HEK293T (cell line): ENCODE results near the gene TCP11.

Source experiments
- CTCF ChIA-PET: fragments of 350-600 bp; formaldehyde crosslinking; extraction: SDS; loops from one replicate; lab custom pipeline; 2021; ENCODE audit warnings: antibody characterized with exemption, inconsistent platforms; lab: Yijun Ruan, JAX
- POLR2A ChIA-PET: fragments of 350-600 bp; formaldehyde crosslinking; extraction: SDS; loops from one replicate; lab custom pipeline; 2020; ENCODE audit warnings: antibody characterized with exemption, inconsistent platforms; lab: Yijun Ruan, JAX
- DNase-seq: peaks from one replicate; pipeline ENCODE4 v3.0.0; 2012; ENCODE audit warnings: mixed read lengths; ENCODE audit errors: extremely low spot score
- ARNT ChIP-seq: fragments of 450-650 bp; IDR thresholded peaks from 2 replicates; pipeline ENCODE4 v1.6.1; 2017; ENCODE audit warnings: mild to moderate bottlenecking
- BHLHE40 ChIP-seq: fragments of 450-650 bp; IDR thresholded peaks from 2 replicates; pipeline ENCODE4 v1.6.1; 2016; ENCODE audit warnings: mild to moderate bottlenecking, moderate library complexity, borderline replicate concordance
- CTBP1 ChIP-seq: fragments of 450-650 bp; IDR thresholded peaks from 2 replicates; pipeline ENCODE4 v1.6.1; 2016; ENCODE audit warnings: borderline replicate concordance
- ELF4 ChIP-seq: fragments of 450-650 bp; IDR thresholded peaks from 2 replicates; pipeline ENCODE4 v1.6.1; 2017; ENCODE audit warnings: antibody characterized with exemption
- FOXA1 ChIP-seq: fragments of 450-650 bp; IDR thresholded peaks from 2 replicates; pipeline ENCODE4 v1.6.1; 2016; ENCODE audit warnings: mild to moderate bottlenecking
- FOXK2 ChIP-seq: fragments of 450-650 bp; IDR thresholded peaks from 2 replicates; pipeline ENCODE4 v1.6.1; 2016; ENCODE audit warnings: mild to moderate bottlenecking
- FOXM1 ChIP-seq: fragments of 450-650 bp; IDR thresholded peaks from 2 replicates; pipeline ENCODE4 v1.6.1; 2017; ENCODE audit warnings: mild to moderate bottlenecking, borderline replicate concordance
- HDGF ChIP-seq: fragments of 450-650 bp; IDR thresholded peaks from 2 replicates; pipeline ENCODE4 v1.6.1; 2017; ENCODE audit warnings: antibody characterized with exemption, borderline replicate concordance
- L3MBTL2 ChIP-seq: fragments of 450-650 bp; conservative IDR thresholded peaks from 2 replicates; pipeline ENCODE4 v1.6.1; 2016; ENCODE audit warnings: mild to moderate bottlenecking
- LEF1 ChIP-seq: fragments of 450-650 bp; IDR thresholded peaks from 2 replicates; pipeline ENCODE4 v1.6.1; 2017; ENCODE audit warnings: mild to moderate bottlenecking, borderline replicate concordance
- NFRKB ChIP-seq: fragments of 450-650 bp; IDR thresholded peaks from 2 replicates; pipeline ENCODE4 v1.6.1; 2016; ENCODE audit warnings: mild to moderate bottlenecking, moderate library complexity
- PKNOX1 ChIP-seq: fragments of 450-650 bp; IDR thresholded peaks from 2 replicates; pipeline ENCODE4 v1.6.1; 2016
- SP1 ChIP-seq: fragments of 450-650 bp; IDR thresholded peaks from 2 replicates; pipeline ENCODE4 v1.6.1; 2017
- SUZ12 ChIP-seq: fragments of 450-650 bp; IDR thresholded peaks from 2 replicates; pipeline ENCODE4 v1.6.1; 2016; ENCODE audit warnings: mild to moderate bottlenecking
- TARDBP ChIP-seq: fragments of 450-650 bp; IDR thresholded peaks from 2 replicates; pipeline ENCODE4 v1.6.1; 2016
- ZNF384 ChIP-seq: fragments of 450-650 bp; IDR thresholded peaks from 2 replicates; pipeline ENCODE4 v1.6.1; 2016

The TCP11 gene

GRCh38 chr6:35096129-35096862 lies 44.8 kb downstream of the TCP11 start:
- no peak for TF ChIP-seq FOXK2
- no peak for TF ChIP-seq CTBP1
- no peak for TF ChIP-seq TARDBP
- no peak for TF ChIP-seq L3MBTL2
- no peak for TF ChIP-seq PKNOX1
- no peak for TF ChIP-seq SP1
- DNase-seq = no peak
- ChIA-PET CTCF (interaction anchor here (0.6 kb wide), 1 partner anchor 29 kb away, joined by 3 read pairs; no protein-coding TSS in a partner anchor), POLR2A (no interaction called here)

DNA sequence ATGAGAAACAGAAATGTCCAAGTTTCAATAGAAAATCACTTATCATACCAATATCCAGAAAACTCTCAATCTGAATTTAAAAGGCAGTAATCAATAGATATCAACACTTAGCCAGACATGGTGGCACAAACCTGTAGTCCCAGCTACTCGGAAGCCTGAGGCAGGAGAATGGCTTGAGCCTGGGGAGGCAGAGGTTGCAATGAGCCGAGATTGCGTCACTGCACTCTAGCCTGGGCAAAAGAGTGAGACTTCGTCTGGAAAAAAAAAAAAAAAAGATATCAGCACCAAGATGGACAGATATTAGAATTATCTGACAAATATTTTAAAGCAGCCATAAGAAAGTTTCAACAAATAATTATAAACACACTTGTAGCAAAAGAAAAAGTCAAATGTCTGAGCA lies 47.0 kb downstream of the TCP11 start:
- CTCF ChIA-PET = no interaction called here
- TF ChIP-seq FOXM1 = no peak
- POLR2A ChIA-PET = no interaction called here
- no peak for DNase-seq

DNA sequence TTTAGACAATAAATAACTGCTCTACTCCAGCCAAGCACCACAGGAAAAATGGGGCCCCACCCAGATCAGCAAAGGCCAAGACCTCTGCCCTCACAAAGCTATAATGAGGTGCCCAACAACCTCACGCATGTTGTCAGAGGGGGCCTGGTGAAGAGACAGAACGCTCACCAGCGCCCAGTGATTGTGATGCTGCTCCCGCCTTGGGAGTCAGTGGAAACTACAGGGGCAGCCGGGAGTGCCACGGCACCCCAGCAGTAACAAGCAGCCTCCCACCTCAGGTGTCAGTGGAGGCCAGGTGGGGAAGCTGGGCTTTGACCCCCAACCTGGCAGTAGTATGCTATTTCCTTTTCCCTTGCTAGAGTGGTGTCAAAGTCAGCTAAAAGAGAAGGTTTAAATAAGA lies 47.4 kb downstream of the TCP11 start:
- ChIA-PET CTCF (no interaction called here), POLR2A (no interaction called here)
- DNase-seq = no peak
- TF ChIP-seq FOXM1 (no peak), SUZ12 (no peak), NFRKB (no peak), L3MBTL2 (no peak), FOXK2 (no peak), CTBP1 (no peak), ELF4 (no peak), FOXA1 (no peak), BHLHE40 (no peak), ARNT (no peak), TARDBP (no peak), HDGF (no peak), PKNOX1 (no peak), LEF1 (no peak), ZNF384 (no peak), SP1 (no peak)

GRCh38 chr6:35093118-35093445 lies 48.1 kb downstream of the TCP11 start:
- ChIA-PET POLR2A (no interaction called here), CTCF (interaction anchor here (0.8 kb wide), 1 partner anchor 45 kb away, joined by 3 read pairs; no protein-coding TSS in a partner anchor)
- no peak for DNase-seq
- TF ChIP-seq FOXA1 (no peak), HDGF (no peak)

- no peak for DNase-seq
- no peak for TF ChIP-seq FOXM1
- ChIA-PET POLR2A (no interaction called here), CTCF (interaction anchor here (0.8 kb wide), 1 partner anchor 45 kb away, joined by 3 read pairs; no protein-coding TSS in a partner anchor)
Measured at GRCh38 chr6:35092362-35093117, 48.6 kb downstream of the TCP11 start.

DNA sequence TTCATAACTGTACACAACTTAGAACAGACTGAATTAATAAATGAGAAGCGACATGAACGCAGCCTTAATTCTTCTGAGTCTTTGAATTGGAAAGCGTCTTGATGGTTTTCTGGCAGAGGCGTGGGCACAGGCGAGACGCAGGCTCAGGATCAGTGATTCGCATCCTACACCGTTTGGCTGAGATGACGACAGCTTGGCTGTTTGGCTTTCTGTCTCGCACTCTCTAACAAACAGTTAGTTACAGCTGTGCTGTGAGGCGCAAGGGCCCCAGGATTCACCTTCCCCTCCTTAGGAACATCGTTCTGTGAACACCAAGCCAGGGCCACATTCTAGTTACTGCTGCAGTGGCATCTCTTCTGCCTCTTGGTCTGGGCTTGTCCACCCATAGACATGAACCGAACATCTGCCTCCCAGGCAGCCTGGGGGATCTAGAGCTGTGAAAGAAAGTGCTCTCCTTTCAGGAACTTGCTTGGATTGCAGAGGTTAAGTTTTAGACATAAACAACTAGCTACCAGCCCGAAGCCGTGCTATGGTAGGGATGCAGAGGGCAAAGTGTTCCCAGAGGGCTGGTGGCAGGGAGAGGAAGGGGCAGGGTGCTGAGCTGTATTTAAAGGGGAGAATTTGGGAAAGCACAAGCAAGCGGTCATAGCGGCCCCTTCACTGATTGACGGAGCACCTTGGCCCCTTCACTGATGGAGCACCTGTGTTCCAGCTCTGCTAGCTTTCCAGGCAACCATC lies 49.6 kb downstream of the TCP11 start:
- TF ChIP-seq PKNOX1 = no peak
- TF ChIP-seq BHLHE40 = no peak
- TF ChIP-seq ELF4 = no peak
- TF ChIP-seq FOXA1 = no peak
- no peak for TF ChIP-seq L3MBTL2
- TF ChIP-seq SP1 = no peak
- no peak for TF ChIP-seq NFRKB
- no peak for TF ChIP-seq FOXM1
- TF ChIP-seq ZNF384 = no peak
- no peak for TF ChIP-seq HDGF
- CTCF ChIA-PET = no interaction called here
- POLR2A ChIA-PET = no interaction called here
- no peak for DNase-seq

DNA sequence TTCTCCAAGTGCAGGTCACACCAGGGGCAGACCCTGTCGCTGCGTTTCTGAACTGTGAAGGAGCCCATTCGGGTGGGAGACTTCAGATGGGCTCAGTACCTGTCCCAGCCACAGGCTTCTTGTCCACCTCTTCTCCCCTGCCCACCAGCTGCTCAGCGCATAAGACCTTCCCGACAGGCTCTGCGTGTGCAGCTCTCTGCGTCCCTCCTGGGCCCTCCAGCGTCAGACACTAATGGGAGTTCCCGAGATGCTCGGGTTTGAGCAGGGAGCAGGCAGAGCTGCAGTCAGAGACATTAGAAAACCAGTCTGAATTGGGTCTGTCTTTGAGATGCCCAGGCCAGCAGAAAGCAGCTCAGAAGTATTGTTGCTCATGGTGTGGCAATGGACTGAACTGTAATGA lies 50.4 kb downstream of the TCP11 start:
- ChIA-PET POLR2A (no interaction called here), CTCF (no interaction called here)
- no peak for DNase-seq
- TF ChIP-seq HDGF (no peak), CTBP1 (no peak), BHLHE40 (no peak), TARDBP (no peak), ARNT (no peak), FOXK2 (no peak), ELF4 (no peak)
